Endothelial cell (in vitro differentiated cells): Measurements from ENCODE around the gene PSRC1. TPM values are rescaled to one million over a fixed set of nuclear protein-coding genes. Genes with fewer than 3 reads are reported as not detected.

ENCODE experiments used
- DNase-seq: peaks from one replicate; pipeline ENCODE4 v3.0.0; 2021; ENCODE audit warnings: low spot score
- H3K27ac Mint-ChIP-seq: one replicate; pipeline ENCODE4 v1.8.0; 2021; ENCODE audit warnings: mixed read lengths, inconsistent platforms; ENCODE audit not compliant: unreplicated experiment
- H3K27me3 Mint-ChIP-seq: one replicate; pipeline ENCODE4 v1.8.0; 2021; ENCODE audit warnings: mild to moderate bottlenecking, moderate library complexity, mixed read lengths, inconsistent platforms; ENCODE audit not compliant: unreplicated experiment
- H3K36me3 Mint-ChIP-seq: one replicate; pipeline ENCODE4 v1.8.0; 2021; ENCODE audit warnings: mild to moderate bottlenecking, low read depth, mixed read lengths, inconsistent platforms; ENCODE audit not compliant: unreplicated experiment
- H3K4me1 Mint-ChIP-seq: one replicate; pipeline ENCODE4 v1.8.0; 2021; ENCODE audit warnings: mild to moderate bottlenecking, mixed read lengths, inconsistent platforms; ENCODE audit not compliant: unreplicated experiment
- H3K4me3 Mint-ChIP-seq: one replicate; pipeline ENCODE4 v1.8.0; 2021; ENCODE audit warnings: mild to moderate bottlenecking, mixed read lengths, inconsistent platforms; ENCODE audit not compliant: unreplicated experiment
- H3K9me3 Mint-ChIP-seq: one replicate; pipeline ENCODE4 v1.8.0; 2021; ENCODE audit warnings: mixed read lengths, inconsistent platforms; ENCODE audit not compliant: unreplicated experiment
- total RNA-seq: library from RNA; stranded (reverse); fragmentation: NEBNext Ultra II Directional; extraction: Animal tissue kit (Norgen Biotek cat#: 25700); gene quantifications from one replicate; pipeline ENCODE4 v1.2.1, GENCODE V29; 2021; ENCODE audit not compliant: unreplicated experiment
- TF ChIP-seq, protein P1 (sequence below): fragments of 200-600 bp; sonication (generic); IDR thresholded peaks from one replicate; pipeline ENCODE4 v1.5.0; 2021; ENCODE audit warnings: antibody characterized with exemption; ENCODE audit not compliant: unreplicated experiment

Gene PSRC1
- total RNA-seq, 1 donor from 2014 or later, result 9.7 TPM

DNA sequence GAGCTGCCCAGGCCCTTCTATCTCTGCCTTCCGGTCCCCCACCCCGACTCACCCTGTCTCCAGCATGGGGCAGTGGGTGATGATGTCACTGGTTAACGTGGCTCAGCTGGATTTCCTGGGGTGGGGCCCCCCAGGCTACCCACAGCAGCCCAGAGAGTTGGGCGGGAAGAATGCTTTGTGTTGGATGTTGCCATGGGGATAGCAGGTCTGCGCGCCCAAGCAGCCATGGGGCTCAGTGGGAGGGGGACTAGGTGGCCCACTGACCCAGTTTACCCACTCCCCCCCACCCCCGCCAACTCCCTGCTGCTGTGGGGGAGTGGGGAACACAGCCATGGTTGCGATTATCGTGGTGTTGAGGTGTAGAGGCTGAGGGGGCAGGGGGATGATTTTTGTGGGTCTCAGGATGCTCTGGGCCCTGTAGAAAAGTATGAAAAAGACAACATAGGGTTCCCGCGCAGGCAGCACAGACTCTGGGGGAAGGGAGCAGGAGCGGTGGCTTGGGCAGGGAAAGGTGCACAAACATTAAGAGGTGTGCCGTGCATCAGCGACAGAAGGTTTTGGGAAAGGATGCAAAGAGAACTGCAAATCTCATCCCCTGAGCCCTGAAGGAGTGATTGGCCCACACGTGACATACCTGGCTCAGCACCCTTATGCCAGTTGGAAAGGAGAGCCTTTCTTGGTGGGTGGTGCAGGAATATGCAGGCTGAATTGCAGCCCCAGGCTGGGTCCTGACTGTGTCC is 25.1 kb downstream of the PSRC1 start:
- Mint-ChIP-seq H3K4me1 (peaks cover 18% of the 10 kb centered on the region), H3K27me3 (peaks cover 14% of the 10 kb centered on the region)

DNA sequence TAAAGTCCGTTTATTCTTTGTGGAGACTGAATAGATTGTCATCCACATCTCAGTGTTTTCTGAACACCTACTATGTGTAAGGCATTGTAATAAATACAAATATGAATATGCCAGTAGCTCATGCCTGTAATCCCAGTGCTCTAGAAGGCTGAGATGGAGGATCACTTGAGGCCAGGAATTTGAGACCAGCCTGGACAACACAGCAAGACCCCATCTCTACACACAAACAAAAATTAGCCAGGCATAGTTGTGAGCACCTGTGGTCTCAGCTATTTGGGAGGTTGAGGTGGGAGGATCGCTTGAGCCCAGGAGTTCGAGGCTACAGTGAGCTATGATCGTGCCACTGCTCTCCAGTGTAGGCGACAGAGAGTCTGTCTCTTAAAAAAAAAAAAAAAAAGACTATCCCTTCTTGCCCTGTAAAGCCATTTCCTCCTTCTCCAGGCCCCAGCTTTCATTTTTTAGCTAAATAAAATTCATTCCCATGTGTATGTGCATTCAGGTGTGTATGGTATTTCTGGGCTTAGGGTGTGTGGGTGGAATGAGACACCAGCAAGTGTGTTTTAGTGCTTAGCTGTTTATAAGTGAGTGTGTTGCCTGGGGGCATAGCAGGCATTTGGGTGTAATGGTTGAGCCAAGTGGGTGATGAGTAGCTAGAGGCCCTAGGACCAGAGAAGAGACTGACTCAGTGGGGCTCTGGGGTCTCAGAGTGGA is 25.8 kb downstream of the PSRC1 start:
- Mint-ChIP-seq H3K27me3 (peaks cover 20% of the 10 kb centered on the region), H3K9me3 (no peaks in the 10 kb centered on the region), H3K27ac (no peak overlapping the region), H3K4me1 (peaks cover 18% of the 10 kb centered on the region), H3K36me3 (no peaks in the 10 kb centered on the region), H3K4me3 (no peak overlapping the region)
- no peak for DNase-seq
- TF ChIP-seq, protein P1, sequence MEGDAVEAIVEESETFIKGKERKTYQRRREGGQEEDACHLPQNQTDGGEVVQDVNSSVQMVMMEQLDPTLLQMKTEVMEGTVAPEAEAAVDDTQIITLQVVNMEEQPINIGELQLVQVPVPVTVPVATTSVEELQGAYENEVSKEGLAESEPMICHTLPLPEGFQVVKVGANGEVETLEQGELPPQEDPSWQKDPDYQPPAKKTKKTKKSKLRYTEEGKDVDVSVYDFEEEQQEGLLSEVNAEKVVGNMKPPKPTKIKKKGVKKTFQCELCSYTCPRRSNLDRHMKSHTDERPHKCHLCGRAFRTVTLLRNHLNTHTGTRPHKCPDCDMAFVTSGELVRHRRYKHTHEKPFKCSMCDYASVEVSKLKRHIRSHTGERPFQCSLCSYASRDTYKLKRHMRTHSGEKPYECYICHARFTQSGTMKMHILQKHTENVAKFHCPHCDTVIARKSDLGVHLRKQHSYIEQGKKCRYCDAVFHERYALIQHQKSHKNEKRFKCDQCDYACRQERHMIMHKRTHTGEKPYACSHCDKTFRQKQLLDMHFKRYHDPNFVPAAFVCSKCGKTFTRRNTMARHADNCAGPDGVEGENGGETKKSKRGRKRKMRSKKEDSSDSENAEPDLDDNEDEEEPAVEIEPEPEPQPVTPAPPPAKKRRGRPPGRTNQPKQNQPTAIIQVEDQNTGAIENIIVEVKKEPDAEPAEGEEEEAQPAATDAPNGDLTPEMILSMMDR, result no peak

More for the DNA sequence above, 25.1 kb downstream of the PSRC1 start:
- no peak overlapping the region for H3K27ac Mint-ChIP-seq
- H3K36me3 Mint-ChIP-seq, result no peaks in the 10 kb centered on the region
- H3K4me3 Mint-ChIP-seq, result no peak overlapping the region
- no peaks in the 10 kb centered on the region for H3K9me3 Mint-ChIP-seq
- TF ChIP-seq, protein P1, result no peak
- no peak for DNase-seq

DNA sequence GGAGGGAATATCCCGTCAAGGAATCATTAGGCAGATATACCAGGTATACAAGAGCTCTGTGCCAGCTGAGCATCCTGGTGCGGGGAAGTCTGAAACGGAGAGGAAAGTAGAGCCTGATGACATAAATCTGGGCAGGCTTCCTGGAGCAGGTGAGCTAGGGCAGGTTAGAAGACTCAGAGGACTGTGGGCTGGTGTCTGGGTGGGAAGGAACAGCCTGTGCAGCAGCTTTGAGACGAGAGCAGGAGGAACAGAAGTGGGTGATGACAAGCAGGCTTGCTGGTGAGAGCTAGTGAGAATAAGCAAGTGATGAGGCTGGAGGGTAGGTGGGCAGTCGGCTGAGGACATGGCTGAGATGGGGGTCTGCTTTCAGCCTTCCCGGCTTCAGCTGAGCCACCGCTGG is 26.9 kb downstream of the PSRC1 start:
- no peaks in the 10 kb centered on the region for H3K36me3 Mint-ChIP-seq

DNA sequence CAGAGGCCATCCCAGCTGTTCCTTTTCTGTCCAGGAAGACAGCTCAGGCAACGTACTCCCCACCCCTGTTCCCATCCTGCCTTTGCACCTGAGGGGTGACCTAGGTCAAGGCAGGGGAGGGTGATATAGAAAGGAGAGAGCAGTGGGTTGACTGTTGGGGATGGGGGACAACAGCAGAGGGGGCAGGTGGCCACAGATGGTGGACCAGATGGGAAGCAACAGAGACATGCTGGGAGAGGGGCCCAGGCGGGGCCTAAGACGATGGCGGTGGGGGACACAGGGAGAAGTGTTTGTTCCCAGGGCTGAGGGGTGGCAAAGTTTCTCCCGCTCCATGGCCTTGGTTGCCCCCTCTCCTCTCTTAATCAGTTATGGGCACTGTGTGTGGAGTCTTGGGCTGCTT is 27.3 kb downstream of the PSRC1 start:
- Mint-ChIP-seq H3K9me3 (no peaks in the 10 kb centered on the region), H3K4me3 (no peak overlapping the region), H3K36me3 (no peaks in the 10 kb centered on the region), H3K27me3 (peaks cover 28% of the 10 kb centered on the region), H3K27ac (no peak overlapping the region), H3K4me1 (peaks cover 18% of the 10 kb centered on the region)
- TF ChIP-seq, protein P1, result no peak
- DNase-seq, result no peak

More for the DNA sequence above, 26.9 kb downstream of the PSRC1 start:
- H3K27me3 Mint-ChIP-seq, result peaks cover 25% of the 10 kb centered on the region
- no peak for DNase-seq
- H3K4me1 Mint-ChIP-seq, result peaks cover 18% of the 10 kb centered on the region
- TF ChIP-seq, protein P1, result no peak
- no peaks in the 10 kb centered on the region for H3K9me3 Mint-ChIP-seq
- no peak overlapping the region for H3K4me3 Mint-ChIP-seq
- no peak overlapping the region for H3K27ac Mint-ChIP-seq
